ENCODE results near the gene DSTN.
A peak's percentile ranks its signal among the peaks of the same experiment; 100 is the strongest.
"Not testable (repeated sequence)": the region's sequence is repeated elsewhere in the genome, so short reads cannot be mapped to it uniquely, and the experiment has no call there.

DSTN gene

DNA sequence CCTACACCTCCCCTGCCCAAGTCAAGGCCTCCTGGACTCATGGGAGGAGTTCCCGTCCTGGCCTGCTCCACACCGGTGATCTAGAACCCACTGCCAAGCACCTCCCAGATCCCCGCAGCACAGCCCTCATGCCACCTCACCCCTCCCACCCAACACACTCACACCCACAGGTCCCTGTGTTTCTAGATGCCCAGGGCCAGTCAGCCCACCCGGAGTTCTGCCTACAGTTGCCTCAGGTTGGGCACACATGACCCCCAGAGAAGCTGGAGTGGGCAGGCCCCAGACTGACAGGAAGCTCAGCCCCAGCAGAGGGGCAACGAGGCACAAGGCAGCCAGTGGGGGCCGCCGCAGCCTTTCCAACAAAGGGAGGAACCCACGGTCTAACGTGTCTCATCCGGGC is 82.5 kb downstream of the DSTN start:
- no peak for DNase-seq

DNA sequence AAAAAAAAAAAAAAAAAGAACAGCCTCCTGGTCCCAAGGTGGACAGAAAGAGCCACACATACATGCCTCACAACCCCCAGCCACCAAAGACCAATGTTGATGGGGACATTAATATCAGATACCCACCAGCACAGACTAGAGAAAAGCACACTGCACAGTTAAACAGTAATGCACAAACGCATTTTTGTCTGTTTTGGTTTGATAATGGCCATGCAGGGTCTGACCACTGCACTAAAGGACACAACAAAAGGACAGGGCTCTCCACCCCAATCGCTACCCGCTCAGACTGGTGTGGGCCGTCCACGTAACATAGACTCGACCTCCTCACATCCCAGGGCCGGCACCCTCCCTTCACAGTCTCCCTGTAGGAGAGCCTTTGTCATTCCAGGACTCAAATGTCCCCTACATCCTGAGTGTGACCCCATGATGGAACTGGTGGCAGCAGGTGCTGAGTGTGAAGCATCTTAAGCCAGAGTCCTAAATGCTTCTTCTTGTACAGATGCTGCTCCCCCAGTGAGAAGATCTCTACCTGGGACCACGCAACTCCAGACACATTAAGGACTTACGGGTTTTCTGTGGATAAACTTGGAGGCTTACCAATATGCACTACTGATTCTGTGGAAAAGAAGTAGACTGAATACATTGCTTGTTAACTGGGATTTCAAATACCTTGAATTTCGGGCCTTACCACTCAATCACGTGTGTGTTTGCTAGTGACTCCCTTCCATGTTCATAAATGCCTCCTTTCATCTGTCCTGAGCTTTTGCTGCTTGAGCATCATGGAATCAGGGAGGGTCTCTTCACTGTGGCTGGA is 84.2 kb downstream of the DSTN start:
- DNase-seq: no peak

- peak; percentile 40 for DNase-seq
Measured at GRCh38 chr20:17654649-17655285, 84.9 kb downstream of the DSTN start.

GRCh38 chr20:17655286-17655651 is 85.4 kb downstream of the DSTN start:
- no peak for DNase-seq

GRCh38 chr20:17655865-17656479 is 86.1 kb downstream of the DSTN start:
- DNase-seq: no peak

DNA sequence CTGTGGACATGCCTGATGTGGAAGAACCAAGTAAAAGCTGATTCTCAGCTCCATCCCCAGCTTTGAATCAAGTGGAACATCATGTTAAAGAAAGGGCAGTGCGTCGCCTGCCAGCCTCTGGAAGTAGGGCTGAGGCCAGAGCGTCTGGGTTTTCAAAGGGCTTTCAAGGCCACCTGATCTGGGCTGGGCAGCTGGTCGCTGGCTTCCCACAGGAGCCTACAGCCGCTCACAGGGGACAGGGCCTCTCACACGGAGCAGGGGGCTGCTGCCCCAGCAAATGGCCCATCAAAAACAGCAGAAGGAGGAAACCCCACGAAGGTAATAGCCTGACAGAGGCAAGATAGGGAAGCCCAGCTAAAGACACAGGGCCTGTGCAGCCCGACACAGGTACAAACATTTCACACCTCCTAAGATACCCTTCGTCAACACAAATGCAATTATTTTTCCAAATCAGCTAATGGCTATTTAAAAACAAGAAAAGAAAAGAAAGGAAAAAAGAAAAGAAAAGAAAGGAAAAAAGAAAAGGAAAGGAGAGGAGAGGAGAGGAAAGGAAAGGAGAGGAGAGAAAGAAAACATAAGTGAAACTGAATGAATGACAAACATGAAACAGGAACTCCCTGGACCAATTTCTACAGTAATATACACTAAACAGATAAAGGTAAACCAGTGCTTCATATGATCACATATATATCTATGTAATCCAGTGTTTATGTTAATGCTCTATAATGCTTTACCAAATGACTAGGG is 87.4 kb downstream of the DSTN start:
- no peak for DNase-seq

- DNase-seq: no peak
Measured at GRCh38 chr20:17657898-17658647, 88.2 kb downstream of the DSTN start.

DNA sequence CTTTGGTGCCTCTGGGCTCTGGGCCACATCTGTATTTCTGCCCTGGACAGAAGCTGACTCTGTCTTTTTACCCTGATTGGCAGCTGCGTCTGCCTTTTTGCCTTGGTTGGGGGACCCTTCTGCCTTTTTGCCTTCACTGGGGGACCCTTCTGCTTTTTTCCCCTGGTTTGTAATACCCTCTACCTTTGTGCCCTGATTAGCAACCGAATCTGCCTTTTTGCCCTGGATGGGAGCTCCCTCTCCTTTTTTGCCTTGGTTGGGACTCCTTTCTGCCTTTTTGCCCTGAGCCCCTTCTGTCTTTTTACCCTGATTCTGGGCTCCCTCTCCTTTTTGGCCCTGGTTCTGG is 88.7 kb downstream of the DSTN start:
- no peak for DNase-seq

GRCh38 chr20:17659344-17659743 is 89.5 kb downstream of the DSTN start:
- not testable (repeated sequence) for DNase-seq

Measured in stimulated activated CD8-positive, alpha-beta memory T cell treated with anti-CD3 and anti-CD28 coated beads, Interleukin-4, amount 100 ng/mL, for 48 hours (primary cell).